Measurements from ENCODE around the gene SLC8A1.

The SLC8A1 gene

GRCh38 chr2:40419364-40419762 is 32.5 kb downstream of the SLC8A1 start:
- no peak for DNase-seq

GRCh38 chr2:40418614-40419363 is 33.1 kb downstream of the SLC8A1 start:
- DNase-seq: no peak

- DNase-seq: no peak
Observed at GRCh38 chr2:40416486-40416885, 35.4 kb downstream of the SLC8A1 start.

- DNase-seq: no peak
Observed at GRCh38 chr2:40415391-40415790, 36.5 kb downstream of the SLC8A1 start.

GRCh38 chr2:40412456-40412855 is 39.4 kb downstream of the SLC8A1 start:
- no peak for DNase-seq

- DNase-seq: no peak
Observed at GRCh38 chr2:40410695-40411094, 41.2 kb downstream of the SLC8A1 start.

GRCh38 chr2:40409734-40410133 is 42.2 kb downstream of the SLC8A1 start:
- DNase-seq: no peak

GRCh38 chr2:40406485-40407289 is 45.2 kb downstream of the SLC8A1 start:
- no peak for DNase-seq

GRCh38 chr2:40405465-40405864 is 46.4 kb downstream of the SLC8A1 start:
- no peak for DNase-seq

GRCh38 chr2:40404517-40404916 is 47.4 kb downstream of the SLC8A1 start:
- no peak for DNase-seq

GRCh38 chr2:40403233-40403836 is 48.6 kb downstream of the SLC8A1 start:
- DNase-seq: no peak

- DNase-seq: no peak
Observed at GRCh38 chr2:40401896-40402295, 50.0 kb downstream of the SLC8A1 start.

GRCh38 chr2:40400336-40400953 is 51.4 kb downstream of the SLC8A1 start:
- no peak for DNase-seq

GRCh38 chr2:40397765-40398164 is 54.1 kb downstream of the SLC8A1 start:
- no peak for DNase-seq

GRCh38 chr2:40396124-40396523 is 55.8 kb downstream of the SLC8A1 start:
- peak; percentile 57 for DNase-seq

- no peak for DNase-seq
Observed at GRCh38 chr2:40395169-40396073, 56.5 kb downstream of the SLC8A1 start.

GRCh38 chr2:40394597-40394996 is 57.3 kb downstream of the SLC8A1 start:
- no peak for DNase-seq

GRCh38 chr2:40394031-40394430 is 57.9 kb downstream of the SLC8A1 start:
- DNase-seq: no peak

GRCh38 chr2:40388161-40388560 is 63.7 kb downstream of the SLC8A1 start:
- no peak for DNase-seq

- DNase-seq: no peak
Observed at GRCh38 chr2:40386177-40386576, 65.7 kb downstream of the SLC8A1 start.

GRCh38 chr2:40384714-40385113 is 67.2 kb downstream of the SLC8A1 start:
- no peak for DNase-seq

GRCh38 chr2:40384233-40384632 is 67.7 kb downstream of the SLC8A1 start:
- no peak for DNase-seq
